HG02885 (cell line): ENCODE data around the gene TMEM171.

Source experiments
- ATAC-seq: cut with Tn5 transposase; IDR thresholded peaks from one replicate; pipeline ENCODE4 v1.9.1; 2021; ENCODE audit warnings: mild to moderate bottlenecking; ENCODE audit not compliant: unreplicated experiment, poor library complexity

The TMEM171 gene

DNA sequence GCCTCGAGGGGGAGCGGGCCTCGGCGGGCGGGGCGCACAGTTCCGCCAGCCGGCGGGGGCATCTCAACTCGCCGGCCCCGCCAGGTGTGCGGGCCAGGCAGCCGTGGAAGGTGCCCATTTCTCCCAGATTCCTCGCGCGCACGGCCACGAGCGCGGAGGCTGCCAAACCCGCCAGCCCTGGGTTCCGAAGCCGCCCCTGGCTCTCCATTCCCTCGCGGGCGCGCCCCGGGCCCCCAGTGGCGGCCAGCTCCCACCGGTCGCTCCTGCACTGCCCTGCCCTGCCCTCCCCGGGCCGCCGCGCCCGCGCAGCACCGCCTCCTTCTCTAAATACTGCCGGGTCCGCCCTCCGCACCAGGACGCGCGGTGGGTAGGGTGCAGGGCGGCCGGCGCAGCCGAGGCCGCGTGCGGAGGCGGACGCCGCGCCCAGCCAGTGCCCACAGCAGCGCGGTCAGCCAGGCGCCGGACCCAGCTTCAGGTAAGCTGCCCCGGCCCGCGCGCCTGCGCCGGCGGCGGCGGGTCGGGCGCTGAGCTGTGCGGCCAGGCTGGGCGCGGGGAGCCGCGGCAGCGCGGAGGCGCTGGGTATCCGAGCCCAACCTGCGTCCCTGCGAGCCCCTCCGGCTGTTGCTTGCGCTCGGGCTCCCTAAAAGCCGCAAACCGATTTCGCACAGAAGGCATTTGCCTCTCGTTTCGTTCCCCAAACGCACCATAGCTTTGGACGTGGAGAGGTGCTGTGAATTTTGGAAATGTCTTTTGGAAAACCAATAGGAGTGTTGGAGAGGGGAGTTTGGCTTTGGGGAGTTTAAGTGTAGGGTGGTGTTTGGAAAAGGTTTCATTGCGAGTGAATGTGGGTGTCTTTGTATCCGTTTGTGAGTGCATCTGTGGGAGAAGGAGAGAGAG, at the start of gene TMEM171:
TMEM171 (plus strand) TSS at position 354 of the 897 bp plus-strand sequence. CDS start 2,799 bp downstream, outside the sequence.
- ATAC-seq = no peak

DNA sequence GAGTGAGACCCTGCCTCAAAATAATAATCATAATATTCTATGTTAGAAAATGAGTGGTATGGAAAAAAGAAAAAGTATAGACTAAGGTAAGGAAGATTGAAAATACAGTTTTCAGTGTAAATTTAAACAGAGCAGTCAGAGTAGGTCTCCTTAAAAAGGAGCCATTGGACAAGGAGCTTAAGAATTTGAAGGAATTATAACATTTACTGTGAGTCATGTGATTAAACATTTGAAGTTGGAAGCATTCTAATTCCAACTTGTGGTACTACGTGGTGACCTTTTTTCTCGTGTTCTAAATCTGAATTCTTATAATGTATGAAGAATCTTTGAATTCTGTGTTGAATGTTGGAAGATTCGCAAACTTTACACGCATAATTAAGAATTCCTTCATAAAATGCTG, 39.3 kb upstream of the TMEM171 start:
- ATAC-seq = no peak

GRCh38 chr5:73088026-73088425, 32.3 kb upstream of the TMEM171 start:
- no peak for ATAC-seq

DNA sequence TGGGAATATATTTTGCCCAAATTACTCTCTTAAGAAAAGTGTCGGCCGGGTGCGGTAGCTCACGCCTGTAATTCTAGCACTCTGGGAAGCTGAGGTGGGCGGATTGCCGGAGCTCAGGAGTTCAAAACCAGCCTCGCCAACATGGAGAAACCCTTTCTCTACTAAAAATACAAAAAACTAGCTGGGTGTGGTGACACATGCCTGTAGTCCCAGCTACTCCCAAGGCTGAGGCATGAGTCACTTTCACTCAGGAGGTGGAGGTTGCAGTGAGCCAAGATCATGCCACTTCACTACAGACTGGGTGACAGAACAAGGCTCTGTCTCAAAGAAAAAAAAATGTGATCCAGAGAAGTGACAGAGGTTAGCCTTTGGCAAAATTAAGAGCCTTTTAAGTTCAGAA, 26.4 kb upstream of the TMEM171 start:
- no peak for ATAC-seq

DNA sequence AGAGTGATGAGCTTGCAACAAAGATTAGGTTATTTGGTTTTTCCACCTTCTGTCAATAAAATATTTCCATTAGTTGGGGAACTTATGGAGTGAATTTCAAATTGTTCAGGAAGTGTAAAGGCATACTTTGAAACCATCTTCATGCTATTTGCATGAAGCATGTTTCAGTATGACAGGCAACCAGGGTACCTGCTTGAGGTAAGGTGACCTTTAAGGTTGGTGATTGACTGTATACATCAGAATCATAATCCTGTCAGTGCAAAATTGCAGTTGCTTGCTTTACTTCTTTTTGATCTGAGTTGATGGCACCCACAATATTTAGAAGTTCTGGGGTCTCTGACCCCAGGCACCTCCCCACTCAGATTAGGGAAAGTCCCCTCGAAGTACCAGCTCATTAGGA, 26.0 kb upstream of the TMEM171 start:
- ATAC-seq = no peak

- no peak for ATAC-seq
Observed at GRCh38 chr5:73095564-73096238, 24.7 kb upstream of the TMEM171 start.

DNA sequence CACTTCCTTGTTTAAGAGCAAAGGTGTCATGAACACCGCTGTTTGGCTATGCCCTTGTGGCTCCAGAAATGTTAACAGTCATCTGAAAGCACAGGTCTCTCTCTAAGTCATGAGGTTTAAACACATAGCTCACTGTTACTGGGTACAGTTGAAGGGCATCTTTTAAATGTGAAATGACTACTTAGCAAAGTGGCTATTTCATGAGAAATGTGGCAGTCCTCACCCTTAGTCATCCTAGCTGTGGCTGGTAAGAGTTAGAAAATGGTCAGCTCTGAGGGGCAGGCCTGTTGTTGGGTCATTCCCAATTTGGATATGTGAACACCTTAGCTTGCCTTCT, 24.2 kb upstream of the TMEM171 start:
- no peak for ATAC-seq

DNA sequence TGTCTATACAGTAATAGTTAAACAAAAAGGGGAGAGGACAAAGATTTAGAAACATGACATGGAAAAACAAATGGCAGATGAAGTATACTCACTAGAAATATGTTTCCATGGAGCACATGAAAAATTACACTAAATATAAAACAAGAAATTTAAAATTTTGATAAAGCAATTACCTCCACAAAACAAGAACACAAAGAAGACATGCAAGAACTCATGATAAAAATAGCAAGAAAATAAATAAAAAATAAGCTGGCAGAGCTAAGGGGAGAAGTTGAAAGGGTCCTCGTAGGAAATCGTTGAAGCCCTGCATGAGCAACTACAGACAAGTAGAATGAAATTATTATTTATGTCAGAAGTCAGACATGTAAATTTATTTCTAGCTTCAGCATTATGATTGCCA, 22.6 kb upstream of the TMEM171 start:
- ATAC-seq = no peak

DNA sequence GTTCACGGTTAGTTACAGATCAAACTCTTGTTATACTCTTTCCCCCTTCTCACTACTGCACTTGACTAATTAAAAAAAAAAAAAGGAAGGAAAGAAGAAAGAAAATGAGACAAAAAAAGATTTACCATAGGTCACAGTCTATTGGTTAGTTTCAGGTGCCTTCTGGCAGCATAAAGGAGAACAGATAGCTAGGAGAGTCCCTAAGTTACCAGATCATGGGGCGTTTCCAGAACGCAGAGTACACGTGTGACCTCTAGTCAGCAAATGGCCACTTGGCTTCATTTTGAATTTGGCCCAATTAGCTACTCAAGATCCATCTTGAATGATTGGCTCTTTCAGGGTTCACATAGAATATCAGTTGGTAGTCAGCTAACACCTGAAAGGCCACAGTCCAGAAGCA, 20.3 kb upstream of the TMEM171 start:
- no peak for ATAC-seq

DNA sequence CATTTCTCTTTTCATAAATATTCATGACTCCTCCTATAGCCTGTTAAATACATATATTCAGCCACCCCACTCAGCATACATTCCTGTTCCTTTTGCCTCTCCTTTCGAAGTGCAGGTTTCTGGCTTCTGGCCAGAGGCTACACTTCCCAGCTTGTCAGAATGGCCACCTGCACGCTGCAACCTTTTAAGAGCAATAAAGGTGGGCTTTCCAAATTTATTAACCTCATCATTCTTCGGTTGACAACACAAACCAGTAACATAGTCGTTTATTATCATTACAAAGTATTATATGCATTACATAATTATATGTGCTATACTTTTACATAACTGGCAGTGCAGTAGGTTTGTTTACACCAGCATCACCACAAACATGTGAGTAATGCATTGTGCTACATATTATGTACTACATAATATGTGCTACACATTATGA, 16.5 kb upstream of the TMEM171 start:
- ATAC-seq = no peak

GRCh38 chr5:73104326-73104725, 16.0 kb upstream of the TMEM171 start:
- no peak for ATAC-seq

- ATAC-seq = no peak
Observed at GRCh38 chr5:73106335-73106734, 14.0 kb upstream of the TMEM171 start.

- ATAC-seq = no peak
Observed at GRCh38 chr5:73110190-73110589, 10.2 kb upstream of the TMEM171 start.

DNA sequence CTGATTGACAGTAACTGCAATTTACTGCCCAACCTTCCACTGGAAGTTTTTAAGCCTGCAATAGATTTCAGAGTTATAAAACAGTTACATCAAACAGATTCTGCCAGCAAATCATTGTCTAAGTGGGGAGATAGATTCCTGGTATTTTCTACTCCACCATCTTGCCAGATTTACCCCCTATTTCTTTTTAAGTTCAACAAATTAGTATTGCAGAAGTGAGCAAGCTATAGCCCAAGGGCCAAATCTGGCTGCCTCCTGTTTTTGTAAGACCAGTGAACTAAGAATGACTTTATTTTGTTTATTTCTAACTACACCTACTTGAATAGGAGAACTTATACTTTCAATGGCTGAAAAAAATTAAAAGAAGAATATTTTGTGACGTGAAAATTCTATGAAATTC, 8.8 kb upstream of the TMEM171 start:
- no peak for ATAC-seq

DNA sequence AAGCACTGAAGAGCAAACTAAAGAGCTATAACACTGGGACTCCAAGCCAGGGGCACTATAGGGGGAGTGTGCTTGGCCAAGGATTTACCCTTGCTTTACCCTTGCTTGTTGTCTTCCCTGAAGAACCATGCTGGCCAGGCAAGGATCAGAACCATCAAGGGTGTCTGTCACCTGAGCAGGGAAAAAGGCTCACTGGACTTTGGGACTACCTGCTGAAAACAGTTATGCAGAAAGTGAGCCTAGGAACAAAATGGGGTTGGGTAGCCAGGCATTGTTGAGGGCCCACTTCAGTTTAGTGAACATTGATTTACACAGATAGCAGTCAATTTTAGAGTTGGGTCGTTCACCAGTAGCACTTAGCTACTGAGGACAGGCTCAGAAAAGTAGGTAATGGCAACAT, 8.0 kb upstream of the TMEM171 start:
- ATAC-seq = no peak

- ATAC-seq = no peak
Observed at GRCh38 chr5:73114044-73114688, 6.2 kb upstream of the TMEM171 start.

DNA sequence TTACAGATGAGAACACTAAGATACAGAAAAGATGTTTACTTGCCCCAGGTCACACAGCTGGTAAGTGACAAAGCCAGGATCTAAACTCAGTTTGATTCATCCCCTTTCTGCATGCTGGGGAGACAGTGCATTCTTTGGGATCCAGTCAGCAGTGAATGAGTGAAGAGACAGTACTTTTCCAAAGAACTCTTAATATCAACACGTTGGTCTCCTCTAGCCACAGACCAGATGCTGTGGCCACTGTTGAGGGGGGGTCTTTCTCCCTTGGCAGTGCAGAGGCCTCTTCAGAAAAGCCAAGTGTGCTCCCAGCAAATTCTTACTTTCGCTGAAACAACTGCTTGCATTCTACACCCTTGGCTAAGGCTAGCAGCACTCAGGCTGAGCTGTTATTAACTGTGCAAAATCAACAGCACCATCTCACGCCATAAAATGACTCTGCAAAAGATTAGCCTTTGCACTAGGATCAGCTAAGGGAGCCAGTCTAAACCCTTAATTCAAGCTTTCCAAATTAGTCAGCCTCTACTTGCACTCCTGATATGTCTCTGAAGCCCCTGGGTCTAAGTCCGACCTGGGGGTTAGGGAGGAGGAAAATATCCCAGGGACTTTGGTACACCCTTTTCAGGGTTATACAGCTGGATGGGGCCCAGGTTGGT, 4.8 kb upstream of the TMEM171 start:
- ATAC-seq = no peak

DNA sequence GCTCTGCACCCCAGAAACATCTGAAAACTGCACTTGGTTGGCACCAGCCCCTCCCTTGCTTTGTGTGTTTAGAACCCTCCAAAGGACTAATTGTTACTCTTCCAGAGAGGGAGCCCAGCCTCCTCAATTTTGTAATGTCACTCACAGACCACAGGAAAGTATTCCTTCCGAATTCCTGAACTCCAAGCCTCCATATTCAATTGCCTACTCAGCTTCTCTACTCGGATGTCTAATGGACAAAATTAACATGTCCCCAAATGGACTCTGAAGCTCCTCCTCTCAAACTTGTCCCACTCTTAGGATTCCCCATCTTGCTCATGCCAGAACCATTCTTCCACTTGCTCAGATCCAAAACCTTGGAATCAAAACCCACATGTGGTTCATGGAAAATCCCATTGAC, 3.9 kb upstream of the TMEM171 start:
- ATAC-seq = no peak

DNA sequence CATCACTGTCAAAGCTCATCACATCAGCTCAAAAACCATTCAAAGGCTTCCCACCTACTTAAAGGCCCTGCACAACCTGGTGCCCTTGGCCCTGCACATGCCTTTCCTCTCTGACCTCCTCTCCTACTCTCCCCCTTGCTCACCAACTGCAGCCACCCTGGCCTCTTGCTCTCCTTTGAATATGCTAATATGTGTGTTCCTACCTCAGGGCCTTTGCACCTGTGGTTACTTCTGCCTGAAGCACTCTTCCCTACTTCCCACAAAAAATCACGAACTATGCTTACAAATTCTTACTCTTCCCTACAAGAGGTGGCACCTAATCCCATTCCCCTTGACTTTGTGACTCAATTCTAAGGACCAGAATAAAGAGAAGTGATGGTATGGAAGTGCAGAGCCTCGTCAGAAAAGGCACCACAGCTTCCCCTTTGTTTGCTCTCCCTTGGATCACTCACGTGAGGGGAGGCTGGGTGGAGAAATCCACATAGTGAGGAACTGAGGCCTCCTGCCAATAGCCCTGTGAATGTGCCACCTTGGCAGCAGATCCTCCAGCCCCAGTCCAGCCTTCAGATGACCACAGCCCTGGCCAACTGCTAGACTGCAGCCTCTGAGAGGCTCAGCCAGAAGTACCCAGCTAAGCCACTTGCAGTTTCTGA, 3.2 kb upstream of the TMEM171 start:
- no peak for ATAC-seq

DNA sequence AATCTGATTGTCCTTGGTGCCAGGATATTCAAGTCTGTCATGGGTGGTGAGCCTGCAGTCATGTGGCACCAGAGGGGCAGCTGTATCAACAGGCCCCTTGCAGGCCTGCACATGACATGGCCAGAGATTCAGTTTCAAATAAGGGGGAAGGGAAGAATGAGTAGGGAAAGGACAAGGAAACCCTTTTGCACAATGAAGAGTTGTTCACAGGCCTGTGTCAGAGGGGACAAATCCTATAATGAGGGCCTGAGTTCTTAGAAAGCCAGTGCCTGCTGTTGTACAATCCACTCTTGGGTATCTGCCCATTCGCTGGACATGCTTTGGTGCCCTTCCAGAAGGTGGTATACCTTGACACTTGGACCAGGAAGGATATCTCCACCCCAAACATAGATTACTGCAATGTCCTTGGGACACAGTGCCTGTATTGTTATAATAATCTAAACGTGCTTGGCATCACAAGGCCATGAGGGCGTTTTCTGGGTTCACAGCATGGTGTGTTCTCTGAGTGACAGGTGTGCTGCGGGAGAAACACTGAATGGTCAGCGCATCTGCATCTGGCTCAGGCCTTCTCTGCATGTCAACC, 1.9 kb upstream of the TMEM171 start:
- ATAC-seq = no peak
